Heart left ventricle (tissue), 16 donors: ENCODE data around the gene IRAK4. TPM values are rescaled to one million over a fixed set of nuclear protein-coding genes. Genes with fewer than 3 reads are reported as not detected.

Source experiments
- ATAC-seq, 4 donors: fragments of 200-7000 bp; cut with Tn5 transposase; one replicate each; pipeline ENCODE4 v1.9.1; 2020 to 2022; ENCODE audit warnings: moderate library complexity in 4 of 4, mild to moderate bottlenecking in 3 of 4, moderate number of reproducible peaks in 1 of 4
- DNase-seq, 5 donors: peaks; one replicate each; pipeline ENCODE4 v3.0.0-alpha.2; 2020
- H3K27ac ChIP-seq, 12 donors: fragments of 200-600 bp; sonication (generic) in 4 of 12; one replicate each; pipeline versions ENCODE4 v1.5.0 to v1.8.0; 2016 to 2022; ENCODE audit warnings: mild to moderate bottlenecking in 2 of 12
- H3K27me3 ChIP-seq, 9 donors: fragments of 200-600 bp; sonication (generic) in 2 of 9; one replicate each; pipeline versions ENCODE4 v1.5.1 to v1.8.0; 2016 to 2022; ENCODE audit warnings: mild to moderate bottlenecking in 3 of 9
- H3K36me3 ChIP-seq, 9 donors: fragments of 200-600 bp; sonication (generic) in 2 of 9; one replicate each; pipeline versions ENCODE4 v1.5.0 to v1.8.0; 2018 to 2022; ENCODE audit warnings: mild to moderate bottlenecking in 2 of 9
- H3K4me1 ChIP-seq, 12 donors: fragments of 200-600 bp; sonication (generic) in 4 of 12; one replicate each; pipeline versions ENCODE4 v1.5.0 to v1.8.0; 2016 to 2022; ENCODE audit warnings: mild to moderate bottlenecking in 3 of 12
- H3K4me3 ChIP-seq, 12 donors: fragments of 200-600 bp; sonication (generic) in 4 of 12; one replicate each; pipeline versions ENCODE4 v1.5.0 to v1.8.0; 2017 to 2022; ENCODE audit warnings: mild to moderate bottlenecking in 9 of 12, moderate library complexity in 4 of 12
- H3K9me3 ChIP-seq, 12 donors: fragments of 200-600 bp; sonication (generic) in 4 of 12; one replicate each; pipeline versions ENCODE4 v1.5.0 to v1.8.0; 2016 to 2022; ENCODE audit warnings: mild to moderate bottlenecking in 1 of 12
- CTCF ChIP-seq, 12 donors: fragments of 200-600 bp; sonication (generic) in 4 of 12; IDR thresholded peaks; one replicate each; pipeline versions ENCODE4 v1.5.0 to v1.8.0; 2018 to 2022; ENCODE audit warnings: antibody characterized with exemption in 12 of 12, mild to moderate bottlenecking in 5 of 12
- POLR2A ChIP-seq, 2 donors: fragments of 450-650 bp; IDR thresholded peaks; one replicate each; pipeline ENCODE4 v1.6.1; 2017; ENCODE audit warnings: antibody characterized with exemption in 2 of 2, mild to moderate bottlenecking in 2 of 2, moderate library complexity in 2 of 2
- WGBS, 4 donors: extraction: QIAGEN DNeasy Blood & Tissue Kit in 2 of 4; methylation state at CpG; one replicate each; pipeline versions ENCODE4 v1.1.5 to v1.1.7; 2013 to 2018; 5-methylcytosine and 5-hydroxymethylcytosine counted together
- intact Hi-C, 10 donors: fragments of 100-400 bp; cut with DNase I; formaldehyde crosslinking; loops; one replicate each; pipeline versions ENCODE4 v1.11.1 to v1.14.2; 2022
- polyA plus RNA-seq, 2 donors: library from polyadenylated mRNA; stranded (reverse); fragments of 200-250 nt; gene quantifications; one replicate each; pipeline ENCODE4 v1.2.3, GENCODE V29; 2013
- total RNA-seq, 9 donors: library from RNA; depleted of rRNA in 2 of 9; stranded (reverse); fragments of >200 nt in 2 of 9; fragmentation: NEBNext Ultra II Directional in 3 of 9; extraction: Animal tissue kit (Norgen Biotek cat#: 25700) in 3 of 9; gene quantifications; one replicate each; pipeline versions ENCODE4 v1.1.0 to v1.2.4, GENCODE V29; 2016 to 2023
- donor health status: ischemic (EF 13 %, LVEDD 7.1; RV severe dilation, severe dysfunction).
- donor health status: healthy with polysubstance abuse.
- donor health status: DM: no; HTN: yes; CAD: no.
- donor health status: DM: no; HTN: no; CAD: no.
- donor health status: ischemic (EF 25% LVEDD 6.9; RV normal size, moderate dysfunction).
- donor health status: ischemic (EF 25% LVEDD 5.7; RV mildly dilated, moderate dysfunction).
- donor health status: healthy.
- donor health status: DM: yes; HTN: yes; CAD: no.
- donor health status: ischemic (EF 35%, LVEDD 5.7; RV mildly dilated, moderate dysfunction).
- donor health status: nonischemic (EF 11% LVEDD 7.7; RV severe dilation, severe dysfunction).
- donor health status: DM: yes; HTN: yes; CAD: no.
- donor health status: PGD.
- donor health status: ischemic (EF 29% LVEDD 5.4; RV normal size, mild dysfunction).
- donor health status: nonischemic (EF 23%, LVEDD 6.1; RV moderate dilation, normal function).

IRAK4 gene
- total and polyA plus RNA-seq, 11 donors: 3.3 to 14.4 (median 4.8) TPM

DNA sequence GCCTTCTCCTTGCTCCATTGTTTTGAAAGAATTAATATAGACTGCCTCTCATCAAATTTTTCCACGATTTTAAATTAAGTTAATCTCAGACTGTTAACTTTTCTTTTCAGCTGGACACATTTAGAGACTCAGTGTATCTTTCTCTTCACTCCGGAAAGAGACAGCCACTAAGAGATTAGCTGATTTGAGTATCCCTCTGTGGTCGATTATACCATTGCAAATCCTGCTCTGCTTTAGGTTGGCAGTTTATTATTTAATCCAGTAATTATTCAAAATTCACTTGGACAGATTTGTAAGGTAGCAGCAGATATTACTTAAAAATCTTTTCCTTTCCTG is 48.0 kb downstream of the IRAK4 start:
- ATAC-seq (no peak), DNase-seq (no peak)
- intact Hi-C loops: loop anchor here in 6 of 10 donors (1.0 to 10.0 kb wide), 8 partner anchors 28 to 78 kb away; partner anchors contain the start of genes IRAK4 (in 4 of the 6), PUS7L (in 4 of the 6) and TMEM117 (in 2 of the 6)
- Histone ChIP-seq H3K4me1 (peaks cover 0 to 38% (median 23%) of the 10 kb centered on the region in 12 donors), H3K4me3 (peak overlapping the region; percentile 63 to 99 (median 88)), H3K36me3 (peaks cover 0 to 25% (median 17%) of the 10 kb centered on the region in 9 donors), H3K27me3 (no peaks in the 10 kb centered on the region), H3K9me3 (no peaks in the 10 kb centered on the region), H3K27ac (peak overlapping the region; percentile 87 to 98 (median 95))
- 3 to 8% (median 6%) methylated on average over 3 of the region's 3 CpGs for WGBS, 4 donors
- TF ChIP-seq CTCF (IDR thresholded peaks at IDR 0.05): no peak
- no peak for TF ChIP-seq POLR2A (IDR thresholded peaks at IDR 0.05)

DNA sequence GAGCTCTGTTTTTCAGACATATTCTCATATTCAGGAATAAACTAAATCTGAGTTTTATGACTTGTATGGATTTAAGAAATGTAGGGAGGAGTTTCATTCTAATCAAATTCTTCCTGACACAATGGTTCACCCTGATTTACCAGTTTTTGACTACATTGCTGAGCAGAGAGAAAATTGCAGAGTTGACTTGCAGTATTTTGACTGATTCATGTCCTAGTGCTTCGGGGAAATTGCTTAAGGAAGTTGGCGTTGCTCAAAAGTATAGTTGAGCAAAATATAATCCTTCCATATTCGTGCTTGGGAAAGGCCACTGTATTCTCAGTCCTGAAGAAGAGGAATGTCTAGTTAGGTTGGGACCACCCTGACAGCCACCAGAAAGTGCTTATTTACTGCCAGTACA is 48.6 kb downstream of the IRAK4 start:
- peak overlapping the region in 5 of 12 donors; percentile 87 to 98 (median 96) for H3K27ac ChIP-seq
- ATAC-seq (no peak), DNase-seq (no peak)
- H3K4me1 ChIP-seq: peaks cover 0 to 38% (median 23%) of the 10 kb centered on the region in 12 donors
- peak overlapping the region in 1 of 12 donors; percentile 63 for H3K4me3 ChIP-seq
- WGBS, 4 donors: 74 to 96% (median 85%) methylated on average over 3 of the region's 3 CpGs
- H3K9me3 ChIP-seq: no peaks in the 10 kb centered on the region
- intact Hi-C loops: loop anchor here in 6 of 10 donors (2.0 to 10.0 kb wide), 6 partner anchors 27 to 77 kb away; partner anchors contain the start of genes IRAK4 (in 4 of the 6), PUS7L (in 4 of the 6) and TMEM117 (in 1 of the 6)
- H3K27me3 ChIP-seq: no peaks in the 10 kb centered on the region
- TF ChIP-seq POLR2A (IDR thresholded peaks at IDR 0.05) (no peak), CTCF (IDR thresholded peaks at IDR 0.05) (no peak)
- peaks cover 0 to 18% (median 12%) of the 10 kb centered on the region in 9 donors for H3K36me3 ChIP-seq

DNA sequence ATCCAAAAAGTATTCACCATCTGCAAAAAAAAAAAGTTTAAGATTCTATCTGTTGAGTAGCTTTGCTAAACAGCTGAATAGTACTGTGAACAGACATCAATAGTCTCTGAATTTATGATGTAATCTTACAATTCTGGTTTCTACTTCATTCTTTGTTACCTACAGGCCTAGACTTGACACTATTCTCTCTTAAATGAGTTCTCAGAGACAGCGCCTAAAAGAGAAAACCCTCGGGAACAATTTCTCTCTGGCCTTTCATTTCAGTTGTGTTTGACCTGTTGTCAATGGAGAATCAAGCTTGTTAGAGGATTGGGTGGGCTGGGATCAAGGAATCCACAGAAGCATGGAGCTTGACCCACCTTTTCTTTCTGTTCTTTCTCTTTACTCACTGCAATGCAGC is 53.3 kb downstream of the IRAK4 start:
- WGBS, 4 donors: 90 to 96% (median 92%) methylated on average over 2 of the region's 2 CpGs
- DNase-seq (no peak), ATAC-seq (no peak)
- H3K9me3 ChIP-seq: no peaks in the 10 kb centered on the region
- no peak overlapping the region for H3K4me3 ChIP-seq
- H3K27ac ChIP-seq: no peak overlapping the region
- H3K36me3 ChIP-seq: no peaks in the 10 kb centered on the region
- intact Hi-C loops: no loop called here
- H3K4me1 ChIP-seq: peaks cover 0 to 3% (median 0%) of the 10 kb centered on the region in 12 donors
- H3K27me3 ChIP-seq: no peaks in the 10 kb centered on the region
- TF ChIP-seq CTCF (IDR thresholded peaks at IDR 0.05) (no peak), POLR2A (IDR thresholded peaks at IDR 0.05) (no peak)

DNA sequence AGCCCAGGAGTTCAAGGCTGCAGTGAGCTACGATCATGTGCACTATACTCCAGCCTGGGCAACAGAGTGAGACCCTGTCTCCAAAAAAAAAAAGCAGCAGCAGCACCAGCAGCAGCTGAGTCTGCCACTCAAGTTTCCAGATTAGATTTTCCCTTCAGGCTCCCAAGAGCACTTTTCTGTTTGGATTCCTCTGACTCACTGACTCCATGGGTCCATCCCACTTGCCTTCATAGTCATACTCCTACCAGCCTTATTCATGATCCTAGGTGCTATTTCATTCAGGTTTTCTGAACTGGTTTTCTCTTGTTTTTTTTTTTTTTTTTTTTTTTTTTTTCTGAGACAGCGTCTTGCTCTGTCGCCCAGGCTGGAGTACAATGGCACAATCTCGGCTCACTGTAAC is 54.2 kb downstream of the IRAK4 start:
- 87 to 96% (median 92%) methylated on average over 4 of the region's 4 CpGs for WGBS, 4 donors
- TF ChIP-seq CTCF (IDR thresholded peaks at IDR 0.05) (no peak), POLR2A (IDR thresholded peaks at IDR 0.05) (no peak)
- no peak for ATAC-seq

More for the DNA sequence above, 54.2 kb downstream of the IRAK4 start:
- intact Hi-C loops: no loop called here
- Histone ChIP-seq H3K27me3 (no peaks in the 10 kb centered on the region), H3K9me3 (no peaks in the 10 kb centered on the region), H3K27ac (no peak overlapping the region), H3K4me1 (no peaks in the 10 kb centered on the region), H3K4me3 (no peak overlapping the region), H3K36me3 (no peaks in the 10 kb centered on the region)
- no peak for DNase-seq
